H1 (cell line): ENCODE measurements around the gene HLA-DMB. TPM values are rescaled to one million over a fixed set of nuclear protein-coding genes. Genes with fewer than 3 reads are reported as not detected.
A peak's percentile ranks its signal among the peaks of the same experiment; 100 is the strongest.

Experiments used
- CTCF ChIA-PET: fragments of 300-600 bp; sonication (Branson Sonifier 250); formaldehyde crosslinking; loops from one replicate; lab custom pipeline; 2021; ENCODE audit not compliant: partially characterized antibody; lab: Charles Lee
- POLR2A ChIA-PET: fragments of 300-600 bp; sonication (Branson Sonifier 250); formaldehyde crosslinking; loops from one replicate; lab custom pipeline; 2021; ENCODE audit warnings: inconsistent platforms; ENCODE audit not compliant: partially characterized antibody; lab: Charles Lee
- DNase-seq, 2 experiments: peaks; one replicate each; pipeline versions ENCODE4 v3.0.0 to v3.0.0-alpha.2; 2010 to 2022; ENCODE audit warnings: low spot score in 2 of 2, low read depth in 1 of 2, mixed read lengths in 1 of 2
- FAIRE-seq: peaks from 2 replicates; lab custom pipeline; 2011; peaks lifted over from hg19 to GRCh38; lab: Jason Lieb, UNC
- H2AFZ ChIP-seq: 2 replicates; pipeline ENCODE4 v1.8.1; 2012; ENCODE audit warnings: low read length, inconsistent platforms
- H2AK5ac ChIP-seq: 2 replicates; pipeline ENCODE4 v1.6.1; 2013; ENCODE audit warnings: low read depth, low read length
- H2BK120ac ChIP-seq: replicated peaks from 2 replicates; pipeline ENCODE3; 2013; ENCODE audit warnings: low read depth, low read length, inconsistent platforms
- H2BK12ac ChIP-seq: 2 replicates; pipeline ENCODE4 v1.6.1; 2013; ENCODE audit warnings: low read depth, low read length
- H2BK15ac ChIP-seq: 2 replicates; pipeline ENCODE4 v1.6.1; 2013; ENCODE audit warnings: low read length
- H2BK20ac ChIP-seq: 2 replicates; pipeline ENCODE4 v1.6.1; 2013; ENCODE audit warnings: low read length
- H2BK5ac ChIP-seq: 2 replicates; pipeline ENCODE4 v1.6.1; 2013; ENCODE audit warnings: low read depth, low read length
- H3K14ac ChIP-seq: 2 replicates; pipeline ENCODE4 v1.6.1; 2013; ENCODE audit warnings: inconsistent platforms; ENCODE audit not compliant: insufficient read length
- H3K18ac ChIP-seq: 2 replicates; pipeline ENCODE4 v1.6.1; 2013; ENCODE audit warnings: low read length; ENCODE audit errors: extremely low read depth
- H3K23ac ChIP-seq: 2 replicates; pipeline ENCODE4 v1.6.1; 2013; ENCODE audit warnings: inconsistent platforms; ENCODE audit not compliant: insufficient read length
- H3K23me2 ChIP-seq: 2 replicates; pipeline ENCODE4 v1.6.1; 2013; ENCODE audit warnings: low read depth, low read length
- H3K27ac ChIP-seq: 2 replicates; pipeline ENCODE4 v1.6.1; 2011; ENCODE audit warnings: low read depth, low read length, inconsistent platforms
- H3K27me3 ChIP-seq, 4 experiments: replicated peaks in 1 of 4; 1 replicate in 1 of 4; 2 replicates in 3 of 4; pipeline versions ENCODE4 v1.6.1 to v1.8.1; 2011 to 2013; ENCODE audit warnings: low read length in 3 of 4, mild to moderate bottlenecking in 3 of 4, inconsistent platforms in 2 of 4, mixed read lengths in 2 of 4, moderate library complexity in 1 of 4; ENCODE audit not compliant: control insufficient read depth in 3 of 4, insufficient read depth in 3 of 4; ENCODE audit errors: extremely low read depth in 1 of 4
- H3K36me3 ChIP-seq, 4 experiments: 2 replicates each; pipeline versions ENCODE4 v1.6.1 to v1.8.1; 2011 to 2013; ENCODE audit warnings: mild to moderate bottlenecking in 4 of 4, low read length in 3 of 4, moderate library complexity in 2 of 4, control low read depth in 1 of 4, inconsistent platforms in 1 of 4; ENCODE audit not compliant: insufficient read depth in 4 of 4, control insufficient read depth in 2 of 4
- H3K4ac ChIP-seq: replicated peaks from 2 replicates; pipeline ENCODE3; 2013; ENCODE audit warnings: low read length, low read depth, mixed read lengths, inconsistent platforms; ENCODE audit not compliant: insufficient read length
- H3K4me1 ChIP-seq, 4 experiments: replicated peaks in 1 of 4; 1 replicate in 1 of 4; 2 replicates in 3 of 4; pipeline versions ENCODE4 v1.6.1 to v1.8.1; 2011 to 2013; ENCODE audit warnings: low read length in 3 of 4, inconsistent platforms in 2 of 4, mixed read lengths in 1 of 4; ENCODE audit not compliant: insufficient read depth in 4 of 4, control insufficient read depth in 3 of 4
- H3K4me2 ChIP-seq, 2 experiments: 2 replicates each; pipeline versions ENCODE4 v1.6.1 to v1.8.1; 2011 to 2013; ENCODE audit warnings: low read depth in 2 of 2, low read length in 2 of 2, control low read depth in 1 of 2, inconsistent platforms in 1 of 2, mild to moderate bottlenecking in 1 of 2; ENCODE audit not compliant: insufficient read depth in 1 of 2
- H3K4me3 ChIP-seq, 4 experiments: fragments of 200-600, 300-600 bp in 1 of 4; sonication (generic), shearing (Covaris generic), sonication (Bioruptor Twin) in 1 of 4; 2 replicates each; pipeline versions ENCODE4 v1.5.1 to v1.8.1; 2011 to 2016; ENCODE audit warnings: low read length in 4 of 4, low read depth in 3 of 4, control low read depth in 2 of 4, inconsistent platforms in 2 of 4, mild to moderate bottlenecking in 2 of 4, mixed read lengths in 1 of 4, moderate library complexity in 1 of 4; ENCODE audit not compliant: insufficient read depth in 2 of 4; ENCODE audit errors: extremely low read depth in 1 of 4
- H3K56ac ChIP-seq: replicated peaks from 2 replicates; pipeline ENCODE3; 2013; ENCODE audit warnings: low read depth, mild to moderate bottlenecking, mixed read lengths, low read length, inconsistent platforms; ENCODE audit not compliant: insufficient read length
- H3K79me1 ChIP-seq: 2 replicates; pipeline ENCODE4 v1.6.1; 2013; ENCODE audit warnings: low read depth, low read length, control low read depth
- H3K79me2 ChIP-seq, 2 experiments: 2 replicates each; pipeline versions ENCODE4 v1.6.1 to v1.8.1; 2012 to 2013; ENCODE audit warnings: low read length in 2 of 2, mild to moderate bottlenecking in 2 of 2, inconsistent platforms in 1 of 2; ENCODE audit not compliant: insufficient read depth in 2 of 2, control insufficient read depth in 1 of 2
- H3K9ac ChIP-seq, 4 experiments: replicated peaks in 1 of 4; 1 replicate in 1 of 4; 2 replicates in 3 of 4; pipeline versions ENCODE4 v1.6.1 to v1.8.1; 2011 to 2013; ENCODE audit warnings: low read depth in 3 of 4, low read length in 3 of 4, control low read depth in 2 of 4, mild to moderate bottlenecking in 2 of 4, moderate library complexity in 2 of 4, inconsistent platforms in 1 of 4; ENCODE audit errors: extremely low read depth in 1 of 4
- H3K9me3 ChIP-seq, 2 experiments: 2 replicates each; pipeline versions ENCODE4 v1.6.1 to v1.8.1; 2012 to 2013; ENCODE audit warnings: mild to moderate bottlenecking in 2 of 2, moderate library complexity in 2 of 2, control low read depth in 1 of 2, inconsistent platforms in 1 of 2, low read depth in 1 of 2, low read length in 1 of 2, mixed read lengths in 1 of 2; ENCODE audit not compliant: insufficient read depth in 2 of 2
- H4K20me1 ChIP-seq, 2 experiments: replicated peaks in 1 of 2; 2 replicates each; pipeline versions ENCODE3 to v1.8.1; 2011 to 2013; ENCODE audit warnings: inconsistent platforms in 2 of 2, low read length in 2 of 2, mild to moderate bottlenecking in 1 of 2; ENCODE audit not compliant: insufficient read depth in 2 of 2, control insufficient read depth in 1 of 2
- H4K5ac ChIP-seq: 2 replicates; pipeline ENCODE4 v1.6.1; 2013; ENCODE audit warnings: low read length, low read depth, mixed read lengths, inconsistent platforms; ENCODE audit not compliant: insufficient read length
- H4K8ac ChIP-seq: 2 replicates; pipeline ENCODE4 v1.8.0; 2013; ENCODE audit warnings: mild to moderate bottlenecking, moderate library complexity, low read length, inconsistent platforms; ENCODE audit not compliant: insufficient read depth; ENCODE audit errors: extremely low read depth
- H4K91ac ChIP-seq: replicated peaks from 2 replicates; pipeline ENCODE3; 2013; ENCODE audit warnings: low read length, mixed read lengths, inconsistent platforms; ENCODE audit not compliant: insufficient read length
- CBX5 ChIP-seq: fragments of 300-800, 300-1000 bp; sonication (generic); IDR thresholded peaks from 2 replicates; pipeline ENCODE4 v1.7.1; 2016; ENCODE audit warnings: antibody characterized with exemption, low read length, low read depth
- CEBPB ChIP-seq: IDR thresholded peaks from 2 replicates; pipeline ENCODE4 v1.6.1; 2012; ENCODE audit warnings: low read depth, low read length
- CHD2 ChIP-seq: IDR thresholded peaks from 2 replicates; pipeline ENCODE4 v1.6.1; 2012; ENCODE audit warnings: low read length, improper control_type of control experiment
- JUND ChIP-seq: IDR thresholded peaks from 2 replicates; pipeline ENCODE4 v1.6.1; 2011; ENCODE audit warnings: mild to moderate bottlenecking, improper control_type of control experiment, low read length
- MAFK ChIP-seq: IDR thresholded peaks from 2 replicates; pipeline ENCODE4 v1.6.1; 2012; ENCODE audit warnings: low read depth, mild to moderate bottlenecking, improper control_type of control experiment, low read length
- SIX5 ChIP-seq: IDR thresholded peaks from 2 replicates; pipeline ENCODE4 v1.6.1; 2011; ENCODE audit warnings: mild to moderate bottlenecking, low read depth, low read length
- SP2 ChIP-seq: IDR thresholded peaks from 2 replicates; pipeline ENCODE4 v1.6.1; 2012; ENCODE audit warnings: mild to moderate bottlenecking, low read length, inconsistent platforms
- TAF1 ChIP-seq: IDR thresholded peaks from 2 replicates; pipeline ENCODE4 v1.6.1; 2011; ENCODE audit warnings: mild to moderate bottlenecking, low read depth, low read length
- TEAD4 ChIP-seq: IDR thresholded peaks from 2 replicates; pipeline ENCODE4 v1.6.1; 2012; ENCODE audit warnings: low read depth, low read length, inconsistent platforms, mixed read lengths
- WGBS, 2 experiments: shearing (Covaris generic) in 1 of 2; methylation state at CpG; one replicate each; pipeline versions ENCODE4 v1.1.6 to v1.1.7; 2013 to 2015; ENCODE audit warnings: low lambda C conversion rate in 2 of 2, mixed read lengths in 2 of 2, inconsistent platforms in 1 of 2, low coverage in 1 of 2, missing lambda C conversion rate in 1 of 2; ENCODE audit not compliant: insufficient replicate concordance in 2 of 2, insufficient coverage in 1 of 2, insufficient read length in 1 of 2; ENCODE audit errors: extremely low coverage in 1 of 2, missing lambda C conversion rate in 1 of 2; 5-methylcytosine and 5-hydroxymethylcytosine counted together
- polyA plus RNA-seq, 7 experiments: library from polyadenylated mRNA; depleted of rRNA in 3 of 7; stranded (reverse) in 5 of 7; unstranded in 2 of 7; fragments of >200 nt in 5 of 7; fragments of 200-250 nt in 2 of 7; gene quantifications; 1 replicate in 5 of 7; 2 replicates in 1 of 7; 4 replicates in 1 of 7; pipeline versions ENCODE4 v1.2.1 to v1.2.3, GENCODE V29; 2011 to 2013; ENCODE audit warnings: missing spikeins in 2 of 7, mixed read lengths in 2 of 7
- total RNA-seq: library from RNA; stranded (reverse); fragmentation: NEBNext Ultra II Directional; extraction: Animal tissue kit (Norgen Biotek cat#: 25700); gene quantifications from 2 replicates; pipeline ENCODE4 v1.2.1, GENCODE V29; 2021

Gene HLA-DMB
- total and polyA plus RNA-seq, 2 of the 8 experiments (the other 6 are each of a cell fraction or from before 2014, with no cell fraction given) = 2.7 to 4.7 TPM

DNA sequence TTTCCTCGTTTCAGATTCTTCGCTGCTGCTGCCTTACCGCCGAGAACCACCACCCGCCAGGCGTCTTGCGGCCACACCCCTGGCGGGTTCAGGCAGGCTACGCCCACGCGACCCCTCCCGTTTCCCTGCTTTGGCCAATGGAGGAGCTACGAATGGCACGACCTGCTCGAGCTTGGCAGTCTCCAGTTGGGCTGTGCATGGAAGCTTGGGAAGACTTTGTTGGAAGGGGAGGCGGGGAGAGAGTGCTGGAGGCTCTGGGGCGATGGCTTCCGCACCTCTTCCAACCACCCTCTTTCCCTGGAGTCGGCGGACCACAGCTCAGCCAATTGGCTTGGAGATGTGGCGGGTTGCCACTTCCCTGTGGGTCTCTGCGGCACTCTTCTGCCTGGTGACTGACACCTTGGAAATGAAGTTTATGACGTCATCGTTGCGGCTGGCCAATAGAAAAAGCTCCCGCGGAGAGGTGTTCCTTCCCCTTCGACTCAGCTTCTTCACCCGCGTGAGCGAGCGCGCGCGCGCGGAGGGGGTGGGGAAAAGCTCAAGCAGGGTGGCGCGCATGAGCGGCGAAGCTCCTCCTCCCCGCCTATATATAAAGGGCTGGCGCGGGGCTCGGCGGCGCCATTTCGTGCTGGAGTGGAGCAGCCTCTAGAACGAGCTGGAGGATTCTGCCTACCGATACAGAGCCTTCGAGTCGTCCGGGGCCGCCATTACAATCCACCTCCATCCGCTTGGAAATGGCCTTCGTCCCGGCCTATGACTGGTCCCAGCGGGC, 30.9 kb upstream of the HLA-DMB start:
- Histone ChIP-seq H2AFZ (no peak overlapping the region), H4K8ac (peak overlapping the region; percentile 97; the same call in 1 of the 2 replicates), H3K79me2 (peaks cover 43 to 79% of the 10 kb centered on the region in 2 experiments), H3K27ac (peak overlapping the region; percentile 99), H3K18ac (peak overlapping the region; percentile 97), H3K4ac (peak overlapping the region; percentile 99), H2AK5ac (peak overlapping the region; percentile 93; the same call in 1 of the 2 replicates), H2BK20ac (no peak overlapping the region), H3K23ac (no peak overlapping the region), H4K5ac (peak overlapping the region; percentile 62), H3K79me1 (peaks cover 4% of the 10 kb centered on the region), H3K4me3 (peak overlapping the region; percentile 90 to 99 (median 98)), H3K9me3 (no peaks in the 10 kb centered on the region; a peak in 2 of 4 replicates), H3K14ac (no peak overlapping the region), H3K4me1 (peaks cover 0 to 14% (median 7%) of the 10 kb centered on the region in 4 experiments; a peak in 5 of 7 replicates), H3K27me3 (no peaks in the 10 kb centered on the region), H3K23me2 (peaks cover 22% of the 10 kb centered on the region), H2BK5ac (peak overlapping the region; percentile 100), H2BK120ac (no peak overlapping the region), H2BK15ac (peak overlapping the region; percentile 12; the same call in 1 of the 2 replicates), H3K36me3 (peaks cover 25 to 48% (median 35%) of the 10 kb centered on the region in 4 experiments), H4K91ac (peak overlapping the region; percentile 92), H4K20me1 (peaks cover 41 to 44% of the 10 kb centered on the region in 2 experiments), H3K9ac (peak overlapping the region; percentile 92 to 100 (median 96)), H3K4me2 (peak overlapping the region; percentile 75 to 90), H2BK12ac (peak overlapping the region; percentile 96; the same call in 1 of the 2 replicates), H3K56ac (peak overlapping the region; percentile 91)
- POLR2A ChIA-PET = interaction anchor here (0.6 to 33.3 kb wide), 99 partner anchors 6 to 1242 kb away, joined by 3 to 1158 read pairs (median 4); partner anchors contain the start of genes ATF6B, B3GALT4, BRD2 and COL11A2
- FAIRE-seq = no peak
- CTCF ChIA-PET = interaction anchor here (0.5 to 14.6 kb wide), 14 partner anchors 11 to 1164 kb away, joined by 3 to 110 read pairs (median 4); partner anchors contain the start of genes B3GALT4, GPSM3, HLA-DMA and TAP2
- 2% methylated on average over 58 of the region's 58 CpGs; no CpG with 5 or more reads in 1 of the 2 experiments for WGBS, 2 experiments
- DNase-seq = peak; percentile 98 to 99
- TF ChIP-seq CEBPB (no peak), CBX5 (no peak), CHD2 (peak; percentile 58; the same call in 1 of the 2 replicates), SP2 (no peak), SIX5 (no peak), JUND (peak; percentile 100), MAFK (no peak), TEAD4 (no peak; the same call in 1 of the 2 replicates), TAF1 (peak; percentile 100)
